Cardiac fibroblast (primary cell): ENCODE data around the gene RUVBL1.
A peak's percentile ranks its signal among the peaks of the same experiment; 100 is the strongest.

Source experiments
- DNase-seq, 2 donors: peaks; one replicate each; pipeline versions ENCODE4 v3.0.0 to v3.0.0-alpha.2; 2010; ENCODE audit warnings: low read depth in 2 of 2
- H3K4me3 ChIP-seq, 2 donors: replicated peaks in 1 of 2; 1 replicate in 1 of 2; 2 replicates in 1 of 2; pipeline ENCODE4 v1.5.1; 2011; ENCODE audit warnings: low read depth in 2 of 2, low read length in 2 of 2, mild to moderate bottlenecking in 2 of 2, moderate library complexity in 1 of 2
- TF ChIP-seq, protein P1 (sequence below): IDR thresholded peaks from one replicate; pipeline ENCODE4 v1.5.1; 2011; ENCODE audit warnings: low read depth, mild to moderate bottlenecking, low read length, inconsistent platforms

RUVBL1 gene

DNA sequence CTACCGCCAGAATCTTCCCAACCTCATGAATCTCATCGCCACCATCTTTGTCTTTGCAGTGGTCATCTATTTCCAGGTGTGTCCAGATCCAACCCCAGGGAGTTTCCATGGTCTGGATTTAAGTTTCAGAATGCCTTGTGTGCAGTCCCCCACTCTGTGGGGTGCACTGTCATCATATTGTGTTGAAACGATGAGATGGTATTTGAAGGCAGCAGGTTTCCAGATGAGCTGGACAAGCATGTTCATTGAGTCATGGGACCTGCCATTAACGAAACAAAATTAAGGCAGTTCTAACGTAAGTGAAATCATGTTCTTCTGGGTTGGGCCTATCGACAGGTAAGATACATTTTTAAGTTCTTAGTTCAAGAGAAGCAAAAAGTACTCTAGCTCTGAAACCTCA is 58.6 kb downstream of the RUVBL1 start:
- TF ChIP-seq, protein P1, sequence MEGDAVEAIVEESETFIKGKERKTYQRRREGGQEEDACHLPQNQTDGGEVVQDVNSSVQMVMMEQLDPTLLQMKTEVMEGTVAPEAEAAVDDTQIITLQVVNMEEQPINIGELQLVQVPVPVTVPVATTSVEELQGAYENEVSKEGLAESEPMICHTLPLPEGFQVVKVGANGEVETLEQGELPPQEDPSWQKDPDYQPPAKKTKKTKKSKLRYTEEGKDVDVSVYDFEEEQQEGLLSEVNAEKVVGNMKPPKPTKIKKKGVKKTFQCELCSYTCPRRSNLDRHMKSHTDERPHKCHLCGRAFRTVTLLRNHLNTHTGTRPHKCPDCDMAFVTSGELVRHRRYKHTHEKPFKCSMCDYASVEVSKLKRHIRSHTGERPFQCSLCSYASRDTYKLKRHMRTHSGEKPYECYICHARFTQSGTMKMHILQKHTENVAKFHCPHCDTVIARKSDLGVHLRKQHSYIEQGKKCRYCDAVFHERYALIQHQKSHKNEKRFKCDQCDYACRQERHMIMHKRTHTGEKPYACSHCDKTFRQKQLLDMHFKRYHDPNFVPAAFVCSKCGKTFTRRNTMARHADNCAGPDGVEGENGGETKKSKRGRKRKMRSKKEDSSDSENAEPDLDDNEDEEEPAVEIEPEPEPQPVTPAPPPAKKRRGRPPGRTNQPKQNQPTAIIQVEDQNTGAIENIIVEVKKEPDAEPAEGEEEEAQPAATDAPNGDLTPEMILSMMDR, result no peak
- no peak overlapping the region for H3K4me3 ChIP-seq
- DNase-seq, result no peak

DNA sequence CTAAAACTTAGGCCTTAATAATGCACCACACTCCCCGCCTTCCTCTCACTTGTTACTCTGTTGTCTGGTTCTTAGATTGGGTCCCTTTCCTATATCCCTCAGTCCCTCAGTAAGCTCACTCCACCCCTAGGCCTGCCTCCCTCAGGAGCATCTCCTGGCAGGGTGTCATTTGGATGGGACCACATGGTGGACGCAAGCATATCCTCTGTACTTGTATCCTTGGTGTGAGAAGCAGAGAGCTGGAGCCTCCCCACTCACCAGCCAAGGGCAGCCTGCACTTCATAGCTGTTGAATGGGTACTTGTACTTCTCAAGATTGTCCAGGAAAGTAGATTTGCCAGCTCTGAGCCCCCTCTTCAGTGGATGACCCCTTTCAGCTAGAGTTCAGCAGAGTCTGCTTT is 59.7 kb downstream of the RUVBL1 start:
- TF ChIP-seq, protein P1, result no peak
- no peak overlapping the region for H3K4me3 ChIP-seq
- no peak for DNase-seq

DNA sequence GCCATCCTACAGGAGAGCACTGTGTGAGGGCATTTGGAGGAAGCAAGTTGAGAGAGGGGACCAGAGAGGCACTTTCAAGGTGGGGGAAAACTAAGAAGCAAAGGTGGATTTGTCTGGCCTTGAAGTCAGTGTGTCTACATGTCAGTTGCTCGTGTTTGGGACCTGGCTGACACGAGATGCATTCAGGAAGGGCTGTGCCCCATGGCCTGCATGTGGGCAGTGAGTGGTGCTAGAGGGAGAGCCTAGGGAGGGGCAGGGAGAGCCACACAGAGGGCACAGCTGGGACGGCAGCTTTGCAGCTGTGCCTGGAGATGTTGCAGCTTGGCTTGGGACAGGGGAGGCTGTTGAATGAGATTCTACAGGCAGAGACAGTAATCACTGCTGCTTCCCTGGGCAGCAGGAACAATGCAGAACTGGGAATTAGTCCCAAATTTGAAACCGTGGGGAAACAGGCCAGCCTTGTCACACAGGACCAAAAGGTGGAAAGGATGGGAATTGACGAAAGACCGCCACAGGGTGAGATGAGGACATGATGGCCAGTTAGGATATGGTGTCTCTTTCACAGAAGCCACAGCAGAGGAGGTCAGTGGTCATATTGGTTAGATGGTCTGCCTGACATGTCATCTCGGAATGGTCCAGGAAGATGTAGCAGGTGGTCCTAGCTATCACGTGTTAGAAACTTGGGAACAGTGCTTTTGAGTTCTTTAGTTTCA is 61.4 kb downstream of the RUVBL1 start:
- no peak for DNase-seq
- no peak overlapping the region for H3K4me3 ChIP-seq
- TF ChIP-seq, protein P1, result no peak

DNA sequence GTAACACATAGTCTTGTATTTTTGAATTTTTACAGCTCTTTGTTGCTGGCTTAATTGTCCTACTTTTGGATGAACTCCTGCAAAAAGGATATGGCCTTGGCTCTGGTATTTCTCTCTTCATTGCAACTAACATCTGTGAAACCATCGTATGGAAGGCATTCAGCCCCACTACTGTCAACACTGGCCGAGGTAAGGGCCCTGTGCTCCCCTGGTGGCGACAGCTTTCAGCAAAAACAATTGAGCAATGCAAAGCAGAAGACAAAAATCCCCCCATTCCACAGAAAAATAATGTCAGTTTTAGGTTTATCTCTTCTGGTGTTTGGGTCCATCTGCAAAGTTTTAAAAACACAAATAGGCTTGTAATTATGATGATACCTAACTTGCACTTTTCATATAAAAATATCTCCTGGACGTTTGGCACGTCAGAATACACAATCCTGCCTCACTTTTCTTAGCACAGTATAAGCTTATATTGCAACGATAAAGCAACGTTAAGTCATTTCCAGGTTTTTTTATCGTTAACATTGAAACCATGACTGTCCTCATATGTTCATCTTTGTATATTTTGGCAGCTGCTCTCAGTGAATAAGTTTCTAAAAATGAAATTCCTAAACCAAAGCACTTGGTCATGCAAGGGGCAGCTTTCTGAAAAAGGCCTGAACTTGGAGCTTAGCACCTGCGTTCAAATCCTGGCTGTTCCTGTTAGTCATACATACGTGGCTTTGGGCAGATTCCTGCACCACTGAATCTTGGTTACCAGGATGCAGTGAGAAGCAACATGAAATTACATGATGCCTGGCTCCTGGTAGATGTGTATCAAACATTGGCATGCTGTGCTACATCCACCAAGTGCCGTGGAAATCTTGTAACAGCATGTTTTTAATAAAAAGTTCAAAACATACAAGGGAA is 62.9 kb downstream of the RUVBL1 start:
- H3K4me3 ChIP-seq, result no peak overlapping the region
- DNase-seq, result peak; percentile 70 to 98
- TF ChIP-seq, protein P1, result peak; percentile 19

DNA sequence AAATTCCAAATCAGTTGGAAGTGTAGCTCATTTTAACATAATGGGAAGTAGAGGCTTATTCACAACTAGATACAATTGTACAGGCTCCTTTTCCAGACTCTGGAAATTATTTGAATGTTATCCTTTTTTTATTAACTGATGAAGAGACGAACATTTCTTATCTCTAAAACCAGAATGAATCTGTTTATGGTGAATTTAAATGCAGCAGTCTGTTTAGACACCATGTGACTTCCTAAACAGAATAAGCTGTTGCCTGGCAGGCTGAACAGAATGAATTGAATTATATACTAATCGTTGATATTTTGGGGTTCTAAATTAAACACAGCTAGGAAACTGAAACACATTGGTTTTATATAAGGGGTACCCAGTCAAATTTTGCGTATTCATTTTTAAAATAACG is 67.4 kb downstream of the RUVBL1 start:
- TF ChIP-seq, protein P1, result no peak
- no peak overlapping the region for H3K4me3 ChIP-seq
- no peak for DNase-seq

DNA sequence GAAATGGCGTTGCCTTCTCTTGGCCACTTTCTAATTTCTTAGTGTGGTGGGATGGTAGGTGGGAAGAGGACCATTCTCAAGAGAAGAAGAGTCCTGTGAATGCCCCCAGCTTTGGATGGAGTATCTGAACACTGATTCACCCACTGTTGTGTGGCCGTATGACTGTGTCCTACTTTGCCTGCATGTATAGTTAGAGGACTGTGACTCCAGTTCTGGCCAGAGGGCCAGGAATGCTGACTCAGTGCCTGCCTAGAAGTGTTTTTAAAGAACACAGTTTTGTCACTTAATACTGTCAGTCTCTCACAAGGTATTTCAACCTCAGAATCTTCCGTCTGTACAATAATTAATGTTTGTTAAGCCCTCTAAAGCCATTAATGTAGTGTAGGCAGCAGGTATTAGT is 69.2 kb downstream of the RUVBL1 start:
- TF ChIP-seq, protein P1, result no peak
- peak overlapping the region; percentile 80 to 90 for H3K4me3 ChIP-seq
- peak in 1 of 2 donors; percentile 71 for DNase-seq
